NCI-H510A (cell line): Measurements from ENCODE around the gene GTF3C1.

Experiments used
- DNase-seq: peaks from one replicate; lab custom pipeline; 2025; lab: John Stamatoyannopoulos, UW

GTF3C1 gene

GRCh38 chr16:27518226-27518625 is 31.5 kb downstream of the GTF3C1 start:
- DNase-seq = no peak

GRCh38 chr16:27517664-27518063 is 32.0 kb downstream of the GTF3C1 start:
- no peak for DNase-seq

DNA sequence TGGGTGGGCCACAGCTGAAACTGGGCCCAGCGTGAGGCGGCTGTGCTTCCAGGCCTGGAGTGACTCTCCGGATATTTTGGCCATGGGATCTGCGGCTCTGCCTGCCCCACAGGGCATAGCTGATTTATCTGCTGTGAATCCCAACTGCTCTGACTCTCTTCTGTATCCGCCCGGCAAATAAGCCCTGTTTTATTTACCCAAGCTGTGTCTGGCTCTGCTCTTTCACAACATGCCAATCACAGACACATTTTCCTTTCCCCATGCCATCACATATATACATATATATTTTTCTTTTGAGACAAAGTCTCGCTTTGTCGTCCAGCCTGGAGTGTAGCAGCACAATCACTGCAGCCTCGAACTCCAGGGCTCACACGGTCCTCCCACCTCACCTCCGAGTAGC is 33.3 kb downstream of the GTF3C1 start:
- DNase-seq = no peak

GRCh38 chr16:27515874-27516353 is 33.8 kb downstream of the GTF3C1 start:
- no peak for DNase-seq

GRCh38 chr16:27514806-27515205 is 34.9 kb downstream of the GTF3C1 start:
- no peak for DNase-seq

DNA sequence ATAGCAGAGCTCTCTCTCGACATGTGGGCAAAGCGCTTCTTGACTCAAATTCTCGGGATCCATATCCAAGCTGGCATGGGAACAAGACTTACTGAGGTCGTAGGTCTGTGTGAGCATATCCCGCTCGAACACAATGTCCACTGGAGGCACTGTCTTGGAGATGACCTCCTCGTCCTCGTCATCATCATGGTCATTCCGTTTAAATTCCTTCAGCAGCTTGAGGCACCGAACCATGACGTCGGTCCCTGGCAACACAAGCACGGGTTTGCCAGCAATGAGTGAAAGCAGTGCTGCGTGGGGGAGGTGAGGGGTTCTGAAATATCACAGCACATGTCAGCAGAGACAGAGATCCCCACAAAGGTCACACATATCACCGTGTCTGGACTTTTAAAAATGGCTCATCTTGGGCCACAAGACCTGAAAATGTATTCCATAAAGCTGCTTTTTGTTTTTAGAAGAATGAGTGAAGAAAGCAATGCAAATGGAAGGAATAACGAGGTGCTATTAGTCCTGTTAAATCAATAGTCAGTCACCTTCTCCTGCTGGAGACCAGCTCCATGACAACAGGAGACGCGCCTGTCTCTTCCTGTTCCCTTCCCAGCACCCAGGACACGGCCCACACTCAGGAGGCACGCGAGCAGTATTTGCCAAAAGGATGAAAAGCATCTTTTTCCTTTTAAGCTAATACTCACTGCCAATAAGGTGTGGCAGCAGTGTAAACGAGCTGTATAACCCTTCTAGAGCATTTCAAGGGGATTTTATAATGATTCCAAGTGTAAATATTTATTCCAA is 37.9 kb downstream of the GTF3C1 start:
- no peak for DNase-seq

GRCh38 chr16:27508476-27508875 is 41.2 kb downstream of the GTF3C1 start:
- DNase-seq = no peak

GRCh38 chr16:27506771-27507170 is 42.9 kb downstream of the GTF3C1 start:
- no peak for DNase-seq

- DNase-seq = no peak
These were observed 44.1 kb downstream of the GTF3C1 start for GRCh38 chr16:27505297-27506236.

- DNase-seq = no peak
These were observed 46.1 kb downstream of the GTF3C1 start for GRCh38 chr16:27503662-27504061.

GRCh38 chr16:27500801-27501200 is 48.9 kb downstream of the GTF3C1 start:
- no peak for DNase-seq

DNA sequence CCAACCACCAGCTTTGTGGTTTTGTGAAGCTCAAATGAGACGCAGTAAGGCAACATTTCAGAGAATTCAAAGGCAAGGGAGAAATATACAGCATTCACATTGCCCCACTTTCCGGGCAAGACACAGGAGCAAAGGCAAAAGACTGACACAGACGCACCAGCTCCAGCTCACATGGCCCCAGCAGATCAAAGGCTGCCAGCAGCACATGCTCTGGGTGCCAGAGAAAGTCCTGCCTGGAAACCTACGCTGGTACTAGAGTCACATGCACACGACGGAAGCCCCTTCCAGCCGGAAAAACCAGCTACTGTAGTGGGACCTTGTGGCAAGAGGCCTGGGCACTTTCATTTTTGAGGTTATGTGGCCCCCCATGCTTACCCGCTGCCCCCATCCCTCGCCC is 50.1 kb downstream of the GTF3C1 start:
- DNase-seq = no peak

- no peak for DNase-seq
These were observed 50.6 kb downstream of the GTF3C1 start for GRCh38 chr16:27498916-27499658.

GRCh38 chr16:27498031-27498825 is 51.5 kb downstream of the GTF3C1 start:
- no peak for DNase-seq

GRCh38 chr16:27495191-27495590 is 54.5 kb downstream of the GTF3C1 start:
- DNase-seq = no peak

- no peak for DNase-seq
These were observed 57.1 kb downstream of the GTF3C1 start for GRCh38 chr16:27492588-27492979.

DNA sequence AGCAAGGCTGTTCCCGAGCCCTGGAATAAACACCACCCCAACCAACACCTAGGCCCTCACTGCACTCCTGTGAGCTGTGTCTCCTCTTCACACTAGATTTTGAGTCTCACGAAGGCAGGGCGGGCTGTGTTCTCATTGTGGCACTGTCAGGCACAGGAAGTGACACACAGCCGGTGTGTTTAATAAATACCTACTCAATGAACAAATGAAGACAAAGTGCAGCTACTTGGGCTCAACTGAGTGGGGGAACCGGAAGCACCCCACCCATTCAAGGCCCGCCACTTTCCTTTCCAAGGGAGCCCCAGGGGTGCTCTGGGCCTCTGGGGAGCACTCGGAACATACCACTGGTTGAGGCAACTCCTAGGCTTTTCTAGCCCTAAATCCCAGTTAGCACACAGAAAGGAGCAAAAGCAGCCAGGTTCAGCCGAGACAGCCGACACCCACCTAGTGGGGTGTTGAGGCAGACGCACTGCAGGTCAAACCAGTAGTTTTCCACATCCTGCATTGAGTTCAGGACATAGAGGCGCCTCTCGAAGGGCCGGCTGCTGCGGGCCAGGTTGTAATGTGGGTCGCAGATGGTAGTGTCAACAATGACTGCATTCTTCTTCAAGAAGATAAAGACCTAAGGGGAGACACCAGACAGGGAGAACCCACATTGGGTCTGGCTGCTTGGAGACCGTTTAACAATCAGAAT is 57.7 kb downstream of the GTF3C1 start:
- no peak for DNase-seq

GRCh38 chr16:27489906-27490305 is 59.8 kb downstream of the GTF3C1 start:
- no peak for DNase-seq

GRCh38 chr16:27489421-27489820 is 60.3 kb downstream of the GTF3C1 start:
- no peak for DNase-seq

GRCh38 chr16:27486760-27487159 is 63.0 kb downstream of the GTF3C1 start:
- no peak for DNase-seq

DNA sequence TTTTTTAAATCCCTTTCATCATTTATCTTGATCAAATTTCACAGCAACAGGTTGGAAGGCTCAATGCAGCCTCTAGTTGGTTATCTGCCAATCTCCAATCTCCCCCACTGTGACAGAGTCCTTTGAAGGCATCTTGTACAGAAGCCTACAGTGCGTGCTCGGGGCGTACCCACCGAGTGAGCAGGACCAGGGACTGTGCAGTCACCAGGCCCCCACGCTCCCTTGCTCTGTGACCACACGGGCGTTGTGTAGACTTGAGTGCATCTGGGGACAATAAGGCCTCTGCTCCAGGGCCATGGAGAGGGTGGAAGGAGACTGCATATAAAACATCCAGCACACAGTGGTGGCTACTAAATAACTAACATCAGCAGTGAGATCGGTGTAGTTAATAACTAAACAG is 63.4 kb downstream of the GTF3C1 start:
- DNase-seq = no peak
